ENCODE data around the gene ZNF560.
A peak's percentile ranks its signal among the peaks of the same experiment; 100 is the strongest.

ZNF560 gene

DNA sequence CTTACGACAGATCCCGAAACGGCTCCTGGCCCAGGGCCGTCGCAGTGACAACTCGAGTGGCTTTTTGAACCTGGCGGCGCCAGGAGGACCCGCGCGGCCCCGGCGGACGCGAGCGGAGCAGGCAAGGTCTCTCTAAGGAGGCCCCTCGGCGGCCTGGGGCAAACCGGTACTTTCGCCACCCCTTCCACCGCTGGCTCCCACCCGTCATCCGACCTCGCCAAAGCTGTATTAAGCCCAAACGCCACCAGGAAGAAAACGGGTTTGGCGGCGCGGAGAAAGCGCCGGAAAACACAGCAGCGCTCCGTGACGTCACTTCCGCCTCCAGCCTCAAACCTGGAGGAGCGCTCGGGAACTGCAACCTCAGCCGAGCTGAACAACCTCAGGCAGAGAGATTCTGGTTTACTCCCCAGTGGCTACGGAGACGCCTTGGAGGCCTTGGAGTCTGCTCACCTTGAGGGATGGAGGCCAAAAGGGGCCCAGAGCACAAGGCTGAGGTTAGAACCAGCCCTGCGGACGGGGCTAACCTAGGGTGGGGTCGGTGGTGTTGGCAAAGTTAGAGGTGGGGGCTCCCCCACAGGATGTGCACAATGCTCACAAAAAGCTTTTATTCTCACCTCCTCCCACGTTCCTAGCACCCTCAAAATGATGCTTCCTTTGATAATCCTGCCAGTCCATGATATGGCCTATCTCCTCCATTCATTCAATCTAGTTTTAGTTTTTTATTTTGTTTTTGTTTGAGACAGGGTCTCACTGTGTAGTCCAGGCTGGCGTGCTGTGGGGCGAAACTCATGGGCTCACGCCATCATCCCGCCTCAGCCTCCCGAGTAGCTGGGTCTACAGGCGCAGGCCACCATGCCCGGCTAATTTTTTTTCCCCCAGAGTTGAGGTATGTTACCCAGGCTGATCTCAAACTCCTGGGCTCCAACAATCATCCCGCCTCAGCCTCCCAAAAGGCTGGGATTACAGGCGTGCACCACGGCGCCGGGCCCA lies 62.8 kb downstream of the ZNF560 start, which contains the start of gene ZNF266:
Gene ZNF266, minus strand, starts transcription at position 295 of the 990 bp plus-strand sequence. CDS start 15,484 bp downstream, outside the sequence.
- DNase-seq: peak; percentile 94

DNA sequence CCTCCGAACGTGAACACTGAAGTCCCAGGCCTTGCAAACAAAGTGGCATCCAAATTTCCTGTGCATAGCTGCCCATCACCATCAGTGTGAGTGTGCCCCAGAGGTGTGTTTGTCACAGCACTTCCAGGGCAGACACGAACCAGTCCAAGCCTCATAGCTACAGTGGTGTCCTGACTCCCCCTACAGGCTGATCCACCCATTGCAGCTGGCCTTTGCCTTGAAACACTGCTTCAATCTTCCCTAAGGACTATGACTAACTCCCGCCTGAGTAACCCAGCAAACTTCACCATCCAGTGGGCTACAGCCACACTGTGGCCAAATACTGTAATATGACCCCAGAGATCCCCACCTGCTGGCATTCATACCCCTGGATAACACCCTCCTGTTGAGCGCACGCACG lies 66.9 kb downstream of the ZNF560 start:
- peak; percentile 29 for DNase-seq

- DNase-seq: no peak
Observed at GRCh38 chr19:9430444-9430843, 68.0 kb downstream of the ZNF560 start.

DNA sequence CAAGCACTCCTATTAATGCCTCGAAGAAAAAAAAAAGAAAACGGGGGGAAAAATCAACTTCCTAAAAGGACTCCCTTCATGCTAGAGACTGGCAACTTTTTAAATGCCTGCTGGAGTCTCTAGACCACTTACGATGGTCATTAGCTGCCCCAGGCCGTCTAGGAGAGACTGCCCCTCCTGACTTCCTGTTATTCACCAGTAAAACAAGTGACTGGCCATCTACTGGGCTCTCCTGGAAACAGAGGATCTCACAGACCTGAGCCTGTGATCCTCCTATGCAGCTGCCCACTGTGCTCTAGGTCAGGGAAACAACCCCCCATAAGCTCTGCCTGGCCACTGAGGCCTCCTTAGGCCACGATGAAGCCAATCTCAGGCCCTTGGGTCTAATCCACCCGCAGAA lies 70.5 kb downstream of the ZNF560 start:
- DNase-seq: no peak

Data from CD4-positive, alpha-beta T cell treated with Interleukin-12 subunit alpha and Interleukin-12 subunit beta, for 1 hour (primary cell).